Right forelimb (tissue), 1 donor: Measurements from ENCODE around the gene VPS26B.
"Not testable (repeated sequence)": the region's sequence is repeated elsewhere in the genome, so short reads cannot be mapped to it uniquely, and the experiment has no call there.

Source experiments
- DNase-seq: peaks from one replicate; pipeline ENCODE4 v3.0.0-alpha.2; 2018

VPS26B gene

DNA sequence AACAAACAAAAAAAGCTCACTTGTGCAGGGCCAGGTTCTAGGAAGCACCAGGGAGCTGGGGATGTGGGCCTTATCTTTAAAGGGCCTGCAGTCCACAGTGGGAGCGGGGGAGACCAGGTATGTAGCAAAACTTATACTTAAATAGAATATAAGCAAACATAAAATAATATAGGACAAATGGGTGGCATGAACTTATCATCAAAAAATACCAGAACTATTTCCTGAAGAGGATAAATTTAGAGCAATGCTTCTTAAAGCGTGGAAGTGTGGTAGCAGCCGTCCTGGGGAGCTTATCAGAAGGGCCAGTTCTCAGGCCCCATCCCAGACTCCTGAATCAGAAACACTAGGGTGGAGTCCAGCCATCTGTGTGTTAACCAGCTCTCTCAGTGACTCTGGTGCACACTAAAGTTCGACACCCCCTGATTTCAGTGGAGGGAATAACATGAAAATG is 9.3 kb downstream of the VPS26B start:
- DNase-seq, result no peak

DNA sequence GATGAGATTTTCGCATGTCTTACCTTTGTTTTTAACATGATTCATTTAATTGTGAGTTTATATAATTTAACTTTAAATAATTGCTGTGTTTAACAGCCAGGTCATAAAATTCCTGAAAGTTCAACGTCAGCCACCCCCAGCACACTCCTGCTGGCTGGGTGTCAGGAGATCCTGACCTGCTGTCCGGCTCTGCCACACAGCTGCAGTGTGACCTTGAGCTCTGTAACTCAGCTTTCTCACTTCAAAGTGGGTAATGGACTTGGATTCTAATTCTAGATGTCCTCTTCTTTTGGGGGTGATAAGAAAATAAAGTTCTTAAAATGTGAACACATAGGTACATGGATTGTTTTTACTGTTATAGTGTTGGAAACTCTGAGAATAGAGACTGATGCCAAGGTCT is 10.9 kb downstream of the VPS26B start:
- DNase-seq, result no peak

DNA sequence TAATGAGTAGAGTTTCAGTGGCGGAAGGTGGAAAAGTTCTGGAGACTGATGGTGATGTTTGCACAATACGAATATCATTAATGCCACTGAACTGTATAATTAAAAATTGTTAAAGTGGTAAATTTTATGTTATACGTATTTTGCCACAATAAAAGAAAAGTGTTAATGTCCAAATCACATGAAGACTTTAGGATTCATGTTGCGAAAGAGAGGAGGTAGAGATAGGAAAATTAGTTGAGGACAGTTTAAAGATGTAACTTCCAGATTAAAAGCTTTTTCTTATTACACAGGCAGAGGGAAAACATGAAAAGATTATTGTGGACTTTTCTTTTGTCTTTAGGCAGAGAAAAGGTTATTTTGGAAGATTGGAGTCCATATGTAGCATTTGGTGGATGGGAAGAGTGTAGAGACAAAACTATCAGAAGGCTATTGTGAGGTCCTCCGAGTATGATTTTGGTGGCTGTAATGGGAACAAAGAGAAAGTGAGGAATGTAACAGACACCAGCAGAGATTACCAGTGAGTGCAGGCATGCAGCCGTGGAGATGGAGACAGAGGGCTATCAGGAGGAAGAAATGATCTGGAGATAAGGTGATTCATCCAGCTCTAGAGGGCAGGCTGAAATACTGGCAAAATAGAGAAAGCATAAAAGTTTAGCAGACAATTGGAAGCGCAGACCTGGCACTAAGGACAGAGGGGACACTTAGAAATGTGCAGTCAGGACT is 12.5 kb downstream of the VPS26B start:
- DNase-seq, result no peak

DNA sequence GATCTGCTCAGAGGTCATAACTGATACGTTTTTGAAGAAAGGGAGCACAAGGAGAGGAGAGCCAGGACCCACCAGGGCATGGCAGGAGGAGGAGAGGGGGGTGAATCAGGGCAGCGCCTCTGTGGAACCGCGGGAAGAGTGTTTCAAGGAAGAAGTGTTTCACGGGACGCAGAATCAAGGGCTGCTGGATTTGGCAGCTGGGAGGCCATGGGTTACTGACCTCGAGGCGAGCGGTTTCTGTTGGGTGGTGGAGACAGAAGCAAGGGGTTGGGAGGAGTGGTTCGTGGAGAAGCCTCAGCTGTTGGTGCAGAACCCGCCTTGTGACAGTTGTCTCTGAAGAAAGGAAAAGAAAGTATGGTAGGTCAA is 13.1 kb downstream of the VPS26B start:
- DNase-seq, result no peak

DNA sequence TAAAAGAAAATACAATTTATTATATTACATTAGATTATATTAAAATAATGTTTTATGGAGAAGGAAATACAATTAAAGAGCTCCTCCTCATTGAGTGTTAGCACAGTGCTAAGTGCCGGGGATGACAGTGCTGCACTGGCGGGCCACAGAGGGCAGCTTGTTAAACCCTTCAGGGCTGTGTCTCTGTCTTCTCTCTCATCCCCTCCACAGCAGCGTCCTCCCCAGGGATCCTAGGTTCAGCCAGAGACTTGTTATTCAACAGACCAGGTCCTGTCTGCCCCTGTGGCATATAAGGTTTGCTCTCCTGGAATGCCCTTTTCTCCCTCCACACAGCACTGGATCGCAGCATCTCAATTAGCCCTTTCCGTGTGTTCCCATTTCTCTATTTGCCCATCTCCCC is 14.5 kb downstream of the VPS26B start:
- DNase-seq, result no peak

DNA sequence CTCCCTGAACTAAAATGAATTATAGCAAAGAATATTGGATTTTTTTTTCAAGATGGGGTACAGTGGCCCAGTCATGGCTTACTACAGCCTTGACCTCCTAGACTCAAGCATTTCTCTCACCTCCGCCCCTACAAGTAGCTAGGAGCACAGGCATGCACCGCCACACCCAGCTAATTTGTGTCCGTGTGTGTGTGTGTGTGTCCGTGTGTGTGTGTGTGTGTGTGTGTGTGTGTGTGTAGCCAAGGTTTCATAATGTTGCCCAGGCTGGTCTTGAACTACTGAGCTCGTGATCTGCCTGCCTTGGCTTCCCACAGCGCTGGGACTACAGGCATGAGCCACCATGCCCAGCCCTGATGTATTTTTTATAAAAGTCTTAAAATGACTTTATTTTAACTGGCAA is 16.1 kb downstream of the VPS26B start:
- no peak for DNase-seq

DNA sequence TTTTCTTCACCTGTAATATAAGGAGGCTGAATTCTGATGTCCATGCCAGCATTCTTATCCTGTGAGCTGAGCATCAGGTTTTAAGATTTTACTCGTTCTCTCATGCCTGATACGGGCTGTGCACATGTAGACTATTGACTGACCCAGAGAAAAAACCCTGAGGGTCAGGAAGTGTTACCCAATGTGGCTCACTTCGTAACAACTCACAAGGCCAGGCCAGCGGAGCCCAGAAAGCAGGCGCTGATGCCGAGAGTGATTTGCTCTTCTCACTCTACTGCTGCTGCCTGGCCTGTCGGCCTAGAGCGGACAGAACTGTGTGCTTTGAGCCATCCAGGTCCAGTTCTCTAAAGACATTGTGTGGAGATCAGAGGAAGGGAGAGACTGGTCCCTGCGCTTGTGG is 17.9 kb downstream of the VPS26B start:
- DNase-seq, result no peak

DNA sequence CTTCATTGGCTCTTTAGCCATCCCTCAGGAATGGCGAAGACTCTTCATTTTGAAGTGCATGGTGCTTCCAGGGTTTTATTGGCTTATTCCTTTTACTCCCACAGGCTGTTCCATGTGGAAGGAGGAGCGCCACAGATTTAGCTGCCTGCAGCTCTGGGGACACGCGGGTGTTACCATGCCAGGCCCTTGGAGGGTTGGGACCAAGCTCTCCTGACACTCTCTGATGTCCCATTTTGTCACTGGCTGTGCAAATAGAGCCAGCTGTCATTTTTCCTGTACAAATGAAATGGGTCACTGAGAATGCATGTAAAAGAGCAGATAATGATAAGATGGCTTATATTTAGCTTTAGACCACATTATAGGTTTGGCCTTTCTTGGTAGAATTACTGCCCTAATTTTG is 19.4 kb downstream of the VPS26B start:
- no peak for DNase-seq

DNA sequence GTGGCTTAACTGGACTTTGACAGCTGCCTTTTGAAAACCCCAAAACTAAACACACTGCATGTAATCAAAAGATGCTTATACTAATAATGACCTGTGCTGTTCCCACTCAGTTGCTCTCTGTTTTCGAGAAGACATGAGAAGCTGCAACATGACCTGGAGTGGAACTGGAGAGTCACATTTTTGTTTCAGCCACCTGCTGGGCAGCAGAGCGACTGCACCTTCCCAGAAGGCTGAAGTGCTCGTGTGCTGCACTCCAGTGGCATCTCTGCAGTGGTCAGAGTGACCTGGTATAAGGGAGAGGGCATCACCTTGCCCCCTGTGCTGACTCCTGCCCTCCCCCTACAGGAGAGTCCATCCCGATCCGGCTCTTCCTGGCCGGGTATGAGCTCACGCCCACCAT is 20.1 kb downstream of the VPS26B start:
- no peak for DNase-seq

DNA sequence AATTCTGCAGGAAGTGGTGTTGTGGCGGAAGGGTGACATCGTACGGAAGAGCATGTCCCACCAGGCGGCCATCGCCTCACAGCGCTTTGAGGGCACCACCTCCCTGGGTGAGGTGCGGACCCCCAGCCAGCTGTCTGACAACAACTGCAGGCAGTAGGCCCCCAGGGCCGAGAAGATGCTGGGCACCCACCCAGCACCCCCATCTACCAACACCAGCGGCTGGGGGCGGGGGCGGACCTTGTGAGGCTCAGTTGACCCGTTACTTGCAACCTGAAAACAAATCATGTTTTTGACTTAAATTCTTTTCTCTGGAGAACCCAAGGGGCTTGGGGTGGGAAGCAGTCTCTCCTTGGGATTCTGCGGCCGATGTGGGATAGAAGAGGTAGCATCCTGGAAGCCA is 21.0 kb downstream of the VPS26B start:
- no peak for DNase-seq

DNA sequence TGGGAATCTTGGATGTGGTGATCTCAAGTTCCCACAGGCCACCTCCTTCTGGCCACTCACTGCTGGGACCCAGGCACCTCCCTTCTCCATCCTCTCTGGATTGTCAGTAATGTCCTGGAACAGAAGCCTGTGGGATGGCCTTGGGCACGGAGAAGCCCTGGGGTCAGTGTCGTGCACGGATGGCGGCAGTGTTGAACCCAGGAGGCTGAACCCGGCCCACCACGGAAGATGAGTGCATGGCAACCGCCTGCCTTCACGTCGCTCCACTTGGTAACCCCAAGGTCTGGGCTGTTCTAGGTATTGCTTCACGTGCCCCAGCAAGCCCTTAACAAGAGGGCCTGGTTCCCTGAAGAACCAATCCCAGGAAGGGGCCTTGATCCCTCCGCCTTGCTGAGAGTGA is 21.6 kb downstream of the VPS26B start:
- no peak for DNase-seq

DNA sequence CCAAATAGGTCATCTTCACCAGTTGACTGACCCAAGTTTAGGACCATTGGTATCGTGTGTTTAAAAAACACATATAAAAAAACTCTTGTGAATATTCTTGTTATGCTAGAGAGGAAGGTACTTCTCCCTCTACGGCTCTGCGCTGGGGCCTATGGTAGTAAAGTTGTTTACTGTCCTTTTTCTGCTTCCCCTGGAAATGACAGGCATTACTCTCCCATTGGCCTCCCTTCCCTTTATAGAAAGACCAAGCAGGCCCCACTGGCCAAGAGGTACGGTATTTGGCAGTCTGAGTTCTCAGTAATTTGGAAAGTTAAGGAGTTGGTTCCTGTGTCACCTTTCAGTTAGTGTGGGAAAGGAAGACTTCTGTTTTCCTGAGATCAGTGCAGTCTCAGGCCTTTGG is 22.2 kb downstream of the VPS26B start:
- DNase-seq, result no peak

DNA sequence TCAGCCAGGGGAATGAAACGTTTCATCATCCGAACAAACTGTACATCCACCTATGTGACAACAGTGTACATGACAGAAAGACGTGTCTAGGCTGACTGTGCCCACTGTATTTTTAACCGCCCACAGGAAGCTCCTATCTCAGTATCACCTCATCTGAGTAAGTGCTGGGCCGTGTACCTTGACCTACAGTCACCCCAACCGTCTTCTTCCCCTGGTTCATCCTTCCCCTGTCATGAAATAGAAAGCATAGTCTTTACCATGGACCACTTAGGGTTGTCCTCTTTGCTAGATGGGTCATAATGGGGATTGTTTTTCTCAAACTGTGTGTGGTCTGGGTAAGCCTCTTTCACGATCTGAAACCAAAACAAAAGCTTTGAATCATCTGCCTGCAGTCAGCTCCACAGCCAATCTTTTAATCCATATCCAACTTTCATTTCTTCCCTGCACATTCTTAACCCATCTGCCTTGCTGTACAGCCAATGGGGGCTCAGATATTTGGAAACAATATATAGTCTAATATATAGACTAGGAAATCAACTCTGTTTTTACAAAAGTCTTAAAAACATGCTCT is 24.5 kb downstream of the VPS26B start:
- DNase-seq, result no peak

DNA sequence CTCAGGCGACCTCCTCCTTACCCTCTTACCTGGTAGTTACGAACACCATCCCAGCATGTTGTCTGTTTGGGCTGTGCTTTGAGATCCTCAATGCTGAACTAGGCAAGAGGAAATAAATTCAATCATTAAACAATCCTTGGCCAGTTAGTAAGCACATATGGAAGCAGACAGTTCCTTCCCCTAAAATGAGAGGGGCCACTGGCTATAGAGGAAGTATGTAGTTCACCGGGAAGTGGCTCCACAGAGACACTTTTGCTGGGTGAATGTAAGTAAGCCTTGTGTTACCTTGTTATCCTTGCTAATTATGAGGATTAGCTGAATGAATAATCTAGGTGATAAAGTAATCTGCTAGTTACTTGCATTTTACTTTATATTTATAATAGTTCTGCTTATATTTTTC is 25.8 kb downstream of the VPS26B start:
- no peak for DNase-seq

DNA sequence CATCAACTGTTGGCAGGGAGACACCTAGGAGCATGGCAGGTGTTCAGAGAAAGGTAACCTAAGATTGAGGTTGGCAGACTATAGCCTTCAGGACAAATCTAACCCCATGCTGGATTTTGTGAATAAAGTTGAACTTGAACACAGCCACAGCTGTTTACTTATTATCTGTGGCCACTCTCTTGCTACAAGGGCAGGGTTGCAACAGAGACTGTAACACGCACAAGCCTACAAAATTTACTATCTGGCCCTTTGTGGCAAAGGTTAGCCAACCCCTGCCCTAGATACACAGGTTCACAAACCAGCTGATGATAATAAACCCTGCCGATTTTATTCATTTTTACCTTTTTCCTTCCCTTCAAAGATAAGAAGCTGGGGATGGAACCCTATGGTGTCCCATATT is 26.2 kb downstream of the VPS26B start:
- DNase-seq, result no peak

DNA sequence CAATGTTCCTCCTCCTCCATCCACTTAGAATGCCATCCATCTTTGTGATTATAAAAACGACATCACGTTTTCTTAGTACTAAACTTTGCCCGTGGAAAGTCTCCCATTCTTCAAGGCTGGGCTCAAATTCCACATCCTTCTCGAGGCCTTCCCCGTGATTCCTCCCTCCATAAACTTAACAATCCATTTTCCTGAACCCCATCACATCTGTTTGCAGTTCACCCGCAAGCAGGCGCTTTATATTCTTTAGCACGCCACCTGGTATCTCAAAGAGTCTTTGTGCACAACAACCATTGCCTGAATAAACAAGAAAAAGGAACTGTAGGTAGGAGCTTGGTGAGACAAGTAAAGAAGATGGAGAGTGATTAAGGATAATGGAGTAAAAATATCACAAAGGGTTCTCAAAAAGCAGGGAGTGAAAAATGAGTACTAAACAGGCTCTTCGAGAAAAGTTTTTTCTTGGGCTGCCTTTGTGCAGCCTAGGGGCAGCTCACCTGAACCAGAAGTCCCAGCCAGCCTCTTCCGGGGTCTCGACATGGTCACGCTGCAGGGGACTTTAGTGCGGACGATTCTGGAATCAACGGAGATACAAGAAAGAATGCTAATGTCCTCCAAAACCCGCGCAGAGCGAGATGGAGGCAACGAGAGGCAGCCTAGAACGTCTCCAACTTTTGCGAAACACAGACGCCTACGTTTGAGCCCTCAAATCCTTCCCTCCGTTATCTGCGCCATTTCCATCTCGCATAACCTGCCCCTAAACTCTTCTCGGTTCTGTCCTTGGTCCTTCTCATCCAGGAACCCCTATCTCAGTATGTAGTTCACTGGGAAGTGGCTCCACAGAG is 28.1 kb downstream of the VPS26B start:
- peak; percentile 58 for DNase-seq

DNA sequence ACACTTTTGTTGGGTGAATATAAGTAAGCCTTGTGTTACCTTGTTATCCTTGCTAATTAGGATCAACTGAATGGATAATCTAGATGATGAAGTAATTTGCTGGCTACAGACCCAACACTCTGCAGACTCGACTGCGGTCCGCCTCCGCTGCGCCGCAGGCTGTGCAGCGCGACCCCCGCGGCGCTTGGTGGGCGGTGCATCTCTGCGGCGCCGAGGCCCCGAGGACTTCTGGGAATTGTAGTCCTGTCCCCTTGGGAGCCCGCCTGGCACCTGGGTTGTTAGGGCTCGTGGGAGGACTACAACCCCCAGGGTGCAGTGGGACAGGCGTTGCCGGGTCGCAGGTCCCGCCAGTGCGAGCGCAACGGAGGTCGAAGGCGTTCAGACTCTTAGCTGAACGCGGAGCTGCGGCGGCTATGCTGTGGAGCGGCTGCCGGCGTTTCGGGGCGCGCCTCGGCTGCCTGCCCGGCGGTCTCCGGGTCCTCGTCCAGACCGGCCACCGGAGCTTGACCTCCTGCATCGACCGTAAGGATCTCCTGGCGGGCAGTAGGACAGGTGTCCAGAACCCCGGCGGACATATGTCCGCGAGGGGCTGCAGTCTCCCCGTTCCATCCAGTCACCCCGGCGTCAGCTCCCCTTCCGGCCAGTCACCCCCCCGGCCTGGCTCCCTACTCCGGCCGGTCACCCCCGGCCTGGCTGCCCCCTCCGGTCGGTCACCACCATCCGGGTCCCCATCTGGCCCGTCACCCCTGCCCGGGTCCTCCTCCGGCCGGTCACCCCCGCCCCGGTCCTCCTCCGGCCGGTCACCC is 28.9 kb downstream of the VPS26B start, which contains the start of the genes ACAD8 and THYN1:
Gene ACAD8, plus strand, starts transcription at position 381 of the 806 bp plus-strand sequence. Its CDS starts 33 bp downstream, at position 414.
Gene THYN1, minus strand, starts transcription at position 165 of the 806 bp plus-strand sequence. CDS start 470 bp downstream, outside the sequence.
- DNase-seq, result peak; percentile 97

DNA sequence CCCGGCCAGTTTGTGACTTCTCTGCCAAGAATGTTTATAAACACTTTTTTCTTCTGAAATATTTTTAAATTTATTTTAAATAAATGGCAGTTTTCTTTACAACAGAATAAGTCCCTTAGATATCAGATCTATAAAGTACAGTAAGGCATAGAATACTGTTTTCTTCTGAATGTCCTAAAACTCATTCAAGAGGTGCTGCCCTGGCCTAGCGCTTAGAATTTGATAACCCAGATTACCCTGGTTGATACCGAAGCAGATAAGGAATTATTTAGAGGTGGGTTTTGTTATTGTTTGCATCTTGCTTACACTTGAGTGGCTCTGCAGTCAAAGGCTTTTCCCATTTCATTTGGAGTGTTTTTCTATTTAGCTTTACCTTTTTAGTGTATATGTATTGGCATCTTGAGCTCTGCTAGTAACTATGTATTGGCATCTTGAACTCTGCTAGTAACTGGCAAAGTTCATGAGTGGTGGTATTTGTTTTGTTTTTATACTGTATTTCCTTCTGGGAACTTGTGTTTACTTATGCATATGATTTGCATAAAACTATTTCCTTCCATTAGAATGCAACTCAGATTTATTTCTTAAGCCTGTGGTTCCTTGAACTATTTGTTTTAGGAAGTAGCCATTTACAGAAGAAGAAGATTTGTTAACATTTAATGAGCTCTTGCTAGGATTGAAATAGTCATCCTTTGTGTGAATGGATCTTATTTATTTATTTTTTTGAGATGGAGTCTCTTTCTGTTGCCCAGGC is 30.1 kb downstream of the VPS26B start:
- DNase-seq, result no peak

DNA sequence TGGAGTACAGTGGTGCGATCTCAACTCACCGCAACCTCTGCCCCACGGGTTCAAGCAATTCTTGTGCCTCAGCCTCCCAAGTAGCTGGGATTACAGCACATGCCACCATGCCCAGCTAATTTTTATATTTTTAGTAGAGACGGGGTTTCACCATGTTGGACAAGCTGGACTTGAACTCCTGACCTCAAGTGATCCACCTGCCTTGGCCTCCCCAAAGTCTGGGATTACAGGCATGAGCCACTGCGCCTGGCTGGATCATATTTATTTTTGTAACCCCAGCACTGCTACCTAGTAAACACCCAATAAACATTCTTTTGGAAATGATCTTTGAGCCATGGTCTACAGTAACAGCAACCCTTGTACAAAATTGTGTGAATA is 30.7 kb downstream of the VPS26B start:
- not testable (repeated sequence) for DNase-seq

DNA sequence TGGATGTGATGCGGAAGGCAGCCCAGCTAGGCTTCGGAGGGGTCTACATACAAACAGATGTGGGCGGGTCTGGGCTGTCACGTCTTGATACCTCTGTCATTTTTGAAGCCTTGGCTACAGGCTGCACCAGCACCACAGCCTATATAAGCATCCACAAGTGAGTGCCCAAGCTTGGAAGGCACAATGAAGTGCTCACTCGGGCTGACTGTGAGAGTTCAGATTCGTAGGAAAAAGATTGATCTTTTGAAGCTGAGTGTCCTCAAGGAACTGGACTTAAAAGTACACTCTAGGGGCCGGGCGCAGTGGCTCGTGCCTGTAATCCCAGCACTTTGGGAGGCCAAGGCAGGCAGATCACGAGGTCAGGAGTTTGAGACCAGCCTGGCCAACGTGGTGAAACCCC is 32.6 kb downstream of the VPS26B start:
- DNase-seq, result no peak

DNA sequence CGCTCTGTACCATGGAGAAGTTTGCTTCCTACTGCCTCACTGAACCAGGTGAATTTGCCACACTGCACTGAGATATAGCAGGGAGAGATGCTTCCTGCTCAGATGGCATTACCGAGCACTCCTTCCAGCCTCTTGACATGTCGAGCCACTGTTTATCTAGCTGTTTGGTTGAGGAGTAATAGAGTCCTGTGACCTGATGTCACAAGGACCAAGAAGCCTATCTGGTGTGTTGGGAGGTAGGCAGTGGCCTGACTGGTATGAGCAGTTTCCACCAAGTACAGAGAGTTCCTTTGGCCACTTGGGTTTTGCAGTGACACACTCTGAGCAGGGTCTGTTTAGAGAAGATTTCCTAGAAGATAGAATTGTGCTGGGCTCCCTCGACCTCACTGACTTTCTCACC is 34.1 kb downstream of the VPS26B start:
- no peak for DNase-seq

DNA sequence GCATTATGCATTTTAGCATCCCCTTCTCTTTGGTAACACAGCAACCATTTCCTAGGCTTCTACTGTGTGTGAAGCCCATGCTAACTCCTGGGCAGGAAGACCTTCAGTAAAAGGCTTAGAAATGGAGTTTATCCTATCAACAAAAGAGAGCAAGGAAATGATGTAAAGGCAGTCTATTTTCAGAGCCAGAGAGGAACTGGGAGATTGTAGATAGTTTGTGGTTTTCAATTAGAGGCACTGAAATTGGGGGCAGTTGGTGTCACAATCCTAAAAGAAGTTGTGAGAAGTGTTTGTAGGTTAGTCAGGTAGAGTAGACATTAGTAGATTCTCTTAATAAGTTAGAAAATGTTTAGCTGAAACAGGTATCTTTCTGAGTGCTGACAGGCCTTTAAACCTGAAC is 36.0 kb downstream of the VPS26B start:
- no peak for DNase-seq
